Measurements from ENCODE around the gene KNOP1. TPM values are rescaled to one million over a fixed set of nuclear protein-coding genes. Genes with fewer than 3 reads are reported as not detected.

KNOP1 gene
- total and polyA plus RNA-seq, 2 of the 13 experiments (the other 11 are each of a cell fraction or from before 2014, with no cell fraction given) = 21.2 to 57.5 TPM

DNA sequence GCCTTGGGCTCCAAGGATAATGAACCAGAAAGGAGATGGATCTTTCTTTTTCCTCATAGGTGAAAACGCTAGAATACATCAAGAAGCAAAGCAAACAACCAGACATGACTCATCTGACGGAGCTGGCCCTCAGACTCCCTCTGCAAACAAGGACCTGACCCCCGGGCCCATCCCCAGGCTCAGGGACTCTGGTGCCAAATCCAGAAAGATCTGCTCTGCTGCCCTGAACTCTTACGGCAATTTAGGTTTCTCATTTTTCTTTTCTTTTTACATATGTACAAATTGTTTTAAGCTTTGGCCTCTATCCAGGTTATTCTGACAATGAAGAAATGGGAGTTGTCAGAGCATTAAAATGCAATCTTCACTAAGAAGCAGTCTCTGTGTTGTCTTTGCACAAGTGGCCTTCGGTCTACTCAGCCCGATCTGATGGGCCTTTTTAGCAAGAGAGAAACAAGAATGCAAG is 17.7 kb downstream of the KNOP1 start (continued):
- TF ChIP-seq, protein P1, sequence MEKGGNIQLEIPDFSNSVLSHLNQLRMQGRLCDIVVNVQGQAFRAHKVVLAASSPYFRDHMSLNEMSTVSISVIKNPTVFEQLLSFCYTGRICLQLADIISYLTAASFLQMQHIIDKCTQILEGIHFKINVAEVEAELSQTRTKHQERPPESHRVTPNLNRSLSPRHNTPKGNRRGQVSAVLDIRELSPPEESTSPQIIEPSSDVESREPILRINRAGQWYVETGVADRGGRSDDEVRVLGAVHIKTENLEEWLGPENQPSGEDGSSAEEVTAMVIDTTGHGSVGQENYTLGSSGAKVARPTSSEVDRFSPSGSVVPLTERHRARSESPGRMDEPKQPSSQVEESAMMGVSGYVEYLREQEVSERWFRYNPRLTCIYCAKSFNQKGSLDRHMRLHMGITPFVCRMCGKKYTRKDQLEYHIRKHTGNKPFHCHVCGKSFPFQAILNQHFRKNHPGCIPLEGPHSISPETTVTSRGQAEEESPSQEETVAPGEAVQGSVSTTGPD (CRISPR knock-in tag; IDR thresholded peaks at IDR 0.05) = no peak
- TF ChIP-seq TBX2 (CRISPR knock-in tag; IDR thresholded peaks at IDR 0.05; ENCODE audit: borderline replicate concordance) = 0 out of 2 replicates have a peak, but pooled peaks have one; percentile 19
- TF ChIP-seq SIN3A (IDR thresholded peaks at IDR 0.05; ENCODE audit: borderline replicate concordance, low read depth, low read length) = no peak
- no peak for TF ChIP-seq ZNF468 (CRISPR knock-in tag; IDR thresholded peaks at IDR 0.05)
- TF ChIP-seq HMG20A (CRISPR knock-in tag; IDR thresholded peaks at IDR 0.05; ENCODE audit: borderline replicate concordance) = peak; percentile 56; the same call in 1 of the 2 replicates
- TF ChIP-seq SRY (CRISPR knock-in tag; IDR thresholded peaks at IDR 0.05) = no peak
- no peak for TF ChIP-seq ZNF552 (CRISPR knock-in tag; IDR thresholded peaks at IDR 0.05; ENCODE audit: borderline replicate concordance)
- TF ChIP-seq, protein P2, sequence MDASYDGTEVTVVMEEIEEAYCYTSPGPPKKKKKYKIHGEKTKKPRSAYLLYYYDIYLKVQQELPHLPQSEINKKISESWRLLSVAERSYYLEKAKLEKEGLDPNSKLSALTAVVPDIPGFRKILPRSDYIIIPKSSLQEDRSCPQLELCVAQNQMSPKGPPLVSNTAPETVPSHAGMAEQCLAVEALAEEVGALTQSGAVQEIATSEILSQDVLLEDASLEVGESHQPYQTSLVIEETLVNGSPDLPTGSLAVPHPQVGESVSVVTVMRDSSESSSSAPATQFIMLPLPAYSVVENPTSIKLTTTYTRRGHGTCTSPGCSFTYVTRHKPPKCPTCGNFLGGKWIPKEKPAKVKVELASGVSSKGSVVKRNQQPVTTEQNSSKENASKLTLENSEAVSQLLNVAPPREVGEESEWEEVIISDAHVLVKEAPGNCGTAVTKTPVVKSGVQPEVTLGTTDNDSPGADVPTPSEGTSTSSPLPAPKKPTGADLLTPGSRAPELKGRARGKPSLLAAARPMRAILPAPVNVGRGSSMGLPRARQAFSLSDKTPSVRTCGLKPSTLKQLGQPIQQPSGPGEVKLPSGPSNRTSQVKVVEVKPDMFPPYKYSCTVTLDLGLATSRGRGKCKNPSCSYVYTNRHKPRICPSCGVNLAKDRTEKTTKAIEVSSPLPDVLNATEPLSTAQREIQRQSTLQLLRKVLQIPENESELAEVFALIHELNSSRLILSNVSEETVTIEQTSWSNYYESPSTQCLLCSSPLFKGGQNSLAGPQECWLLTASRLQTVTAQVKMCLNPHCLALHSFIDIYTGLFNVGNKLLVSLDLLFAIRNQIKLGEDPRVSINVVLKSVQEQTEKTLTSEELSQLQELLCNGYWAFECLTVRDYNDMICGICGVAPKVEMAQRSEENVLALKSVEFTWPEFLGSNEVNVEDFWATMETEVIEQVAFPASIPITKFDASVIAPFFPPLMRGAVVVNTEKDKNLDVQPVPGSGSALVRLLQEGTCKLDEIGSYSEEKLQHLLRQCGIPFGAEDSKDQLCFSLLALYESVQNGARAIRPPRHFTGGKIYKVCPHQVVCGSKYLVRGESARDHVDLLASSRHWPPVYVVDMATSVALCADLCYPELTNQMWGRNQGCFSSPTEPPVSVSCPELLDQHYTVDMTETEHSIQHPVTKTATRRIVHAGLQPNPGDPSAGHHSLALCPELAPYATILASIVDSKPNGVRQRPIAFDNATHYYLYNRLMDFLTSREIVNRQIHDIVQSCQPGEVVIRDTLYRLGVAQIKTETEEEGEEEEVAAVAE (CRISPR knock-in tag; IDR thresholded peaks at IDR 0.05; ENCODE audit: borderline replicate concordance) = 0 out of 2 replicates have a peak, but pooled peaks have one; percentile 38
- TF ChIP-seq ZNF564 (CRISPR knock-in tag; IDR thresholded peaks at IDR 0.05) = no peak
- no peak for TF ChIP-seq NFYB (CRISPR knock-in tag; IDR thresholded peaks at IDR 0.05)
- peak; percentile 86 for TF ChIP-seq ZNF441 (CRISPR knock-in tag; IDR thresholded peaks at IDR 0.05; ENCODE audit: borderline replicate concordance)
- TF ChIP-seq, protein P3, sequence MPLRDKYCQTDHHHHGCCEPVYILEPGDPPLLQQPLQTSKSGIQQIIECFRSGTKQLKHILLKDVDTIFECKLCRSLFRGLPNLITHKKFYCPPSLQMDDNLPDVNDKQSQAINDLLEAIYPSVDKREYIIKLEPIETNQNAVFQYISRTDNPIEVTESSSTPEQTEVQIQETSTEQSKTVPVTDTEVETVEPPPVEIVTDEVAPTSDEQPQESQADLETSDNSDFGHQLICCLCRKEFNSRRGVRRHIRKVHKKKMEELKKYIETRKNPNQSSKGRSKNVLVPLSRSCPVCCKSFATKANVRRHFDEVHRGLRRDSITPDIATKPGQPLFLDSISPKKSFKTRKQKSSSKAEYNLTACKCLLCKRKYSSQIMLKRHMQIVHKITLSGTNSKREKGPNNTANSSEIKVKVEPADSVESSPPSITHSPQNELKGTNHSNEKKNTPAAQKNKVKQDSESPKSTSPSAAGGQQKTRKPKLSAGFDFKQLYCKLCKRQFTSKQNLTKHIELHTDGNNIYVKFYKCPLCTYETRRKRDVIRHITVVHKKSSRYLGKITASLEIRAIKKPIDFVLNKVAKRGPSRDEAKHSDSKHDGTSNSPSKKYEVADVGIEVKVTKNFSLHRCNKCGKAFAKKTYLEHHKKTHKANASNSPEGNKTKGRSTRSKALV (CRISPR knock-in tag; IDR thresholded peaks at IDR 0.05) = peak; percentile 65; the same call in 1 of the 2 replicates
- TF ChIP-seq ZBTB8A (CRISPR knock-in tag; IDR thresholded peaks at IDR 0.05; ENCODE audit: borderline replicate concordance, low read depth) = no peak
- TF ChIP-seq ZNF619 (CRISPR knock-in tag; IDR thresholded peaks at IDR 0.05) = no peak
- TF ChIP-seq, protein P4, sequence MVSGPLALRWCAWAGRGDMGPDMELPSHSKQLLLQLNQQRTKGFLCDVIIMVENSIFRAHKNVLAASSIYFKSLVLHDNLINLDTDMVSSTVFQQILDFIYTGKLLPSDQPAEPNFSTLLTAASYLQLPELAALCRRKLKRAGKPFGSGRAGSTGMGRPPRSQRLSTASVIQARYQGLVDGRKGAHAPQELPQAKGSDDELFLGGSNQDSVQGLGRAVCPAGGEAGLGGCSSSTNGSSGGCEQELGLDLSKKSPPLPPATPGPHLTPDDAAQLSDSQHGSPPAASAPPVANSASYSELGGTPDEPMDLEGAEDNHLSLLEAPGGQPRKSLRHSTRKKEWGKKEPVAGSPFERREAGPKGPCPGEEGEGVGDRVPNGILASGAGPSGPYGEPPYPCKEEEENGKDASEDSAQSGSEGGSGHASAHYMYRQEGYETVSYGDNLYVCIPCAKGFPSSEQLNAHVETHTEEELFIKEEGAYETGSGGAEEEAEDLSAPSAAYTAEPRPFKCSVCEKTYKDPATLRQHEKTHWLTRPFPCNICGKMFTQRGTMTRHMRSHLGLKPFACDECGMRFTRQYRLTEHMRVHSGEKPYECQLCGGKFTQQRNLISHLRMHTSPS (CRISPR knock-in tag; IDR thresholded peaks at IDR 0.05; ENCODE audit: low read depth) = no peak
- TF ChIP-seq, protein P5, sequence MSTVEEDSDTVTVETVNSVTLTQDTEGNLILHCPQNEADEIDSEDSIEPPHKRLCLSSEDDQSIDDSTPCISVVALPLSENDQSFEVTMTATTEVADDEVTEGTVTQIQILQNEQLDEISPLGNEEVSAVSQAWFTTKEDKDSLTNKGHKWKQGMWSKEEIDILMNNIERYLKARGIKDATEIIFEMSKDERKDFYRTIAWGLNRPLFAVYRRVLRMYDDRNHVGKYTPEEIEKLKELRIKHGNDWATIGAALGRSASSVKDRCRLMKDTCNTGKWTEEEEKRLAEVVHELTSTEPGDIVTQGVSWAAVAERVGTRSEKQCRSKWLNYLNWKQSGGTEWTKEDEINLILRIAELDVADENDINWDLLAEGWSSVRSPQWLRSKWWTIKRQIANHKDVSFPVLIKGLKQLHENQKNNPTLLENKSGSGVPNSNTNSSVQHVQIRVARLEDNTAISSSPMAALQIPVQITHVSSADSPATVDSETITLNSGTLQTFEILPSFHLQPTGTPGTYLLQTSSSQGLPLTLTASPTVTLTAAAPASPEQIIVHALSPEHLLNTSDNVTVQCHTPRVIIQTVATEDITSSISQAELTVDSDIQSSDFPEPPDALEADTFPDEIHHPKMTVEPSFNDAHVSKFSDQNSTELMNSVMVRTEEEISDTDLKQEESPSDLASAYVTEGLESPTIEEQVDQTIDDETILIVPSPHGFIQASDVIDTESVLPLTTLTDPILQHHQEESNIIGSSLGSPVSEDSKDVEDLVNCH (CRISPR knock-in tag; IDR thresholded peaks at IDR 0.05) = no peak
- TF ChIP-seq JUND (CRISPR knock-in tag; IDR thresholded peaks at IDR 0.05) = peak; percentile 91
- TF ChIP-seq ZNF713 (CRISPR knock-in tag; IDR thresholded peaks at IDR 0.05) = no peak

Measured in HepG2 (cell line).